Measurements from ENCODE around the gene PROX1.
"Not testable (repeated sequence)": the region's sequence is repeated elsewhere in the genome, so short reads cannot be mapped to it uniquely, and the experiment has no call there.

The PROX1 gene

GRCh38 chr1:214075305-214075998 lies 87.7 kb downstream of the PROX1 start:
- no peak for DNase-seq (ENCODE audit: low read depth)

GRCh38 chr1:214075999-214076707 lies 88.4 kb downstream of the PROX1 start:
- DNase-seq (ENCODE audit: low read depth), result no peak

DNA sequence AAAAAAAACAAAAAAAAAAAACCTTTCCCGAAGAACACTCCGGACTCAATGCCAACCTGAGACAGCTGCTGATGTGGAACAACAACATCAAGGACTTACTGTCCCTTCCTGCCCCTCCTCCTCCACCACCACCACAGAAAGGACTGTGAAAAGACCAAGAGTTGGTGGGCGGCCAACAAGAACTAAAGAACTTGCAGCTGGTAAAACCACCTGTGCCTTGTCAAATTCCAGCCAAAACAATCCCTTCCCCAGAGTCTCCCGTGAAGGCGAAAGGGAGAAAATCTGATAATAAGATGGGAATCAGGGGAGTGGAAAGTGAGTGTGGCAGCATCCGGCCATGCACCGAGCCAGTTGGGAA lies 88.9 kb downstream of the PROX1 start:
- no peak for DNase-seq (ENCODE audit: low read depth)

GRCh38 chr1:214078950-214079349 lies 91.2 kb downstream of the PROX1 start:
- DNase-seq (ENCODE audit: low read depth), result no peak

- no peak for DNase-seq (ENCODE audit: low read depth)
Observed at GRCh38 chr1:214085325-214085724, 97.6 kb downstream of the PROX1 start.

- no peak for DNase-seq (ENCODE audit: low read depth)
Observed at GRCh38 chr1:214086945-214087344, 99.2 kb downstream of the PROX1 start.

- not testable (repeated sequence) for DNase-seq (ENCODE audit: low read depth)
Observed at GRCh38 chr1:214089003-214089402, 101.2 kb downstream of the PROX1 start.

Data from activated T-helper 9 cell treated with anti-CD3 and anti-CD28 coated beads, Interleukin-2, amount 50 U/mL, for 16 hours (primary cell).